Neural cell (in vitro differentiated cells): ENCODE results near the gene CDH16. TPM values are rescaled to one million over a fixed set of nuclear protein-coding genes. Genes with fewer than 3 reads are reported as not detected.

Source experiments
- H2AFZ ChIP-seq: fragments of 200-600, 300-800 bp; sonication (generic), shearing (Covaris generic); 2 replicates; pipeline ENCODE4 v1.6.0; 2014; ENCODE audit warnings: low read depth, mild to moderate bottlenecking, antibody characterized with exemption, low read length, moderate library complexity
- H3F3A ChIP-seq: fragments of 200-600 bp; shearing (Covaris generic); 2 replicates; pipeline ENCODE4 v1.6.1; 2016; ENCODE audit warnings: mild to moderate bottlenecking, moderate library complexity, mixed read lengths, antibody characterized with exemption, low read length; ENCODE audit not compliant: insufficient read depth, poor library complexity, severe bottlenecking
- H3K27ac ChIP-seq: fragments of 200-600, 300-800 bp; sonication (generic), shearing (Covaris generic); 2 replicates; pipeline ENCODE4 v1.5.1; 2014; ENCODE audit warnings: mild to moderate bottlenecking, low read length, moderate library complexity
- H3K27me3 ChIP-seq: fragments of 300-800, 200-600 bp; sonication (generic), shearing (Covaris generic); 2 replicates; pipeline ENCODE4 v1.6.0; 2014; ENCODE audit warnings: mild to moderate bottlenecking, low read depth, low read length, moderate library complexity; ENCODE audit not compliant: insufficient read depth
- H3K36me3 ChIP-seq: fragments of 300-800, 200-600 bp; sonication (generic), shearing (Covaris generic); 2 replicates; pipeline ENCODE4 v1.5.1; 2014; ENCODE audit warnings: mild to moderate bottlenecking, antibody characterized with exemption, low read length, moderate library complexity; ENCODE audit not compliant: insufficient read depth
- H3K4me2 ChIP-seq: fragments of 300-800, 200-600 bp; sonication (generic), shearing (Covaris generic); 2 replicates; pipeline ENCODE4 v1.6.0; 2014; ENCODE audit warnings: mild to moderate bottlenecking, low read length
- H3K4me3 ChIP-seq: fragments of 300-800, 200-600 bp; sonication (generic), shearing (Covaris generic); 2 replicates; pipeline ENCODE4 v1.5.1; 2014; ENCODE audit warnings: mild to moderate bottlenecking, low read length, moderate library complexity
- H3K79me2 ChIP-seq: fragments of 200-600 bp; shearing (Covaris generic); replicated peaks from 2 replicates; pipeline ENCODE4 v1.6.0; 2014; ENCODE audit warnings: mild to moderate bottlenecking, low read length, moderate library complexity; ENCODE audit not compliant: insufficient read depth
- H3K9ac ChIP-seq: fragments of 300-800, 200-600 bp; sonication (generic), shearing (Covaris generic); 2 replicates; pipeline ENCODE4 v1.6.1; 2016; ENCODE audit warnings: mild to moderate bottlenecking, low read length, mixed read lengths
- H3K9me2 ChIP-seq: fragments of 200-600 bp; shearing (Covaris generic); 2 replicates; pipeline ENCODE4 v1.6.1; 2016; ENCODE audit warnings: mild to moderate bottlenecking, low read length, mixed read lengths; ENCODE audit not compliant: insufficient read depth
- H3K9me3 ChIP-seq: fragments of 200-600, 300-800 bp; sonication (generic), shearing (Covaris generic); 2 replicates; pipeline ENCODE4 v1.6.1; 2016; ENCODE audit warnings: mild to moderate bottlenecking, mixed run types, low read length, moderate library complexity, mixed read lengths
- H4K20me1 ChIP-seq: fragments of 200-600 bp; shearing (Covaris generic); 2 replicates; pipeline ENCODE4 v1.6.1; 2016; ENCODE audit warnings: mild to moderate bottlenecking, mixed run types; ENCODE audit not compliant: insufficient read depth
- CTCF ChIP-seq: fragments of 450-650 bp; IDR thresholded peaks from 2 replicates; pipeline ENCODE4 v1.5.1; 2014; ENCODE audit warnings: antibody characterized with exemption, mild to moderate bottlenecking, moderate library complexity; ENCODE audit not compliant: poor library complexity, severe bottlenecking
- EP300 ChIP-seq: fragments of 450-650 bp; conservative IDR thresholded peaks from 2 replicates; pipeline ENCODE4 v1.6.1; 2014; ENCODE audit warnings: antibody characterized with exemption, mild to moderate bottlenecking, moderate library complexity; ENCODE audit not compliant: poor library complexity, severe bottlenecking
- EZH2 ChIP-seq: fragments of 200-600, 300-800 bp; shearing (Covaris generic), sonication (generic); IDR thresholded peaks from 2 replicates; pipeline ENCODE4 v1.6.1; 2014; ENCODE audit warnings: antibody characterized with exemption, low read length, borderline replicate concordance, mild to moderate bottlenecking; ENCODE audit not compliant: insufficient read depth, poor library complexity, severe bottlenecking
- MXI1 ChIP-seq: fragments of 450-650 bp; conservative IDR thresholded peaks from 2 replicates; pipeline ENCODE4 v1.6.1; 2014; ENCODE audit warnings: antibody characterized with exemption, mild to moderate bottlenecking; ENCODE audit not compliant: poor library complexity, severe bottlenecking
- POLR2AphosphoS5 ChIP-seq: IDR thresholded peaks from 2 replicates; pipeline ENCODE4 v1.6.1; 2012
- RAD21 ChIP-seq: fragments of 450-650 bp; conservative IDR thresholded peaks from 2 replicates; pipeline ENCODE4 v1.6.1; 2014; ENCODE audit warnings: antibody characterized with exemption, mild to moderate bottlenecking, moderate library complexity
- REST ChIP-seq: IDR thresholded peaks from 2 replicates; pipeline ENCODE4 v1.6.1; 2012; ENCODE audit warnings: borderline replicate concordance
- SMC3 ChIP-seq: fragments of 450-650 bp; conservative IDR thresholded peaks from 2 replicates; pipeline ENCODE4 v1.6.1; 2014; ENCODE audit warnings: antibody characterized with exemption, mild to moderate bottlenecking, moderate library complexity; ENCODE audit not compliant: poor library complexity
- TAF1 ChIP-seq: IDR thresholded peaks from 2 replicates; pipeline ENCODE4 v1.6.1; 2012; ENCODE audit warnings: low read depth
- polyA plus RNA-seq: library from polyadenylated mRNA; depleted of rRNA; stranded (reverse); fragments of >200 nt; gene quantifications from 2 replicates; pipeline ENCODE4 v1.2.3, GENCODE V29; 2014

Gene CDH16
- polyA plus RNA-seq, 1 donor from 2014 or later: not detected

- H3F3A ChIP-seq: no peaks in the 10 kb centered on the region
- H3K9ac ChIP-seq: peak overlapping the region; percentile 97
- no peaks in the 10 kb centered on the region for H3K36me3 ChIP-seq
- peak overlapping the region; percentile 99 for H3K4me2 ChIP-seq
- H3K79me2 ChIP-seq: peaks cover 10% of the 10 kb centered on the region
- peak overlapping the region; percentile 86 for H3K27ac ChIP-seq
- H4K20me1 ChIP-seq: peaks cover 5% of the 10 kb centered on the region
- no peaks in the 10 kb centered on the region for H3K9me2 ChIP-seq
- H3K27me3 ChIP-seq: no peaks in the 10 kb centered on the region
- H3K4me3 ChIP-seq: peak overlapping the region; percentile 99
- H2AFZ ChIP-seq: peak overlapping the region; percentile 92
- H3K9me3 ChIP-seq: no peaks in the 10 kb centered on the region
- TF ChIP-seq MXI1: no peak
- no peak for TF ChIP-seq SMC3
- no peak for TF ChIP-seq RAD21
- no peak for TF ChIP-seq EP300
- TF ChIP-seq TAF1: no peak
- no peak for TF ChIP-seq EZH2
- no peak for TF ChIP-seq POLR2AphosphoS5
- TF ChIP-seq REST: no peak
These were observed 15.1 kb upstream of the CDH16 start for GRCh38 chr16:66933776-66934137.

- H3K9me3 ChIP-seq: no peaks in the 10 kb centered on the region
- peaks cover 10% of the 10 kb centered on the region for H3K79me2 ChIP-seq
- no peak for TF ChIP-seq POLR2AphosphoS5
- no peak for TF ChIP-seq EZH2
- no peak for TF ChIP-seq CTCF
- no peak for TF ChIP-seq MXI1
- TF ChIP-seq RAD21: no peak
- no peak for TF ChIP-seq EP300
- no peak for TF ChIP-seq REST
- TF ChIP-seq SMC3: no peak
- no peak for TF ChIP-seq TAF1
- no peaks in the 10 kb centered on the region for H3K27me3 ChIP-seq
- H3F3A ChIP-seq: no peaks in the 10 kb centered on the region
- H3K4me3 ChIP-seq: peak overlapping the region; percentile 99
- H3K9ac ChIP-seq: no peak overlapping the region
- no peaks in the 10 kb centered on the region for H3K9me2 ChIP-seq
- no peak overlapping the region for H2AFZ ChIP-seq
- no peak overlapping the region for H3K27ac ChIP-seq
- no peak overlapping the region for H3K4me2 ChIP-seq
- no peaks in the 10 kb centered on the region for H4K20me1 ChIP-seq
- no peaks in the 10 kb centered on the region for H3K36me3 ChIP-seq
These were observed 13.4 kb upstream of the CDH16 start for GRCh38 chr16:66932076-66932475.
